GM12878 (cell line): ENCODE data around the gene IFNL2. TPM values are rescaled to one million over a fixed set of nuclear protein-coding genes. Genes with fewer than 3 reads are reported as not detected.
A peak's percentile ranks its signal among the peaks of the same experiment; 100 is the strongest.
"Not testable (repeated sequence)": the region's sequence is repeated elsewhere in the genome, so short reads cannot be mapped to it uniquely, and the experiment has no call there.

Experiments
- ATAC-seq: fragments of 200-7000 bp; cut with Tn5 transposase; 3 replicates; pipeline ENCODE4 v1.9.1; 2020; ENCODE audit warnings: mild to moderate bottlenecking, moderate library complexity
- BruUV-seq: library from RNA; stranded (reverse); fragments of 400-500 nt; replicated peaks from 2 replicates; lab custom pipeline; 2021; lab: Mats Ljungman, UMichigan
- CTCF ChIA-PET: fragments of 300-600 bp; sonication (Branson Sonifier 250); formaldehyde crosslinking; extraction: SDS; loops from one replicate; lab custom pipeline; 2021; ENCODE audit warnings: inconsistent platforms; lab: Yijun Ruan, JAX
- POLR2A ChIA-PET: fragments of 350-600 bp; formaldehyde crosslinking; extraction: SDS; loops from one replicate; lab custom pipeline; 2021; ENCODE audit warnings: inconsistent platforms; lab: Charles Lee
- RAD21 ChIA-PET: fragments of 300-600 bp; sonication (Branson Sonifier 250); formaldehyde crosslinking; loops from one replicate; lab custom pipeline; 2023; ENCODE audit warnings: antibody characterized with exemption; ENCODE audit not compliant: unreplicated experiment; lab: Charles Lee
- SMC1A ChIA-PET: fragments of 300-600 bp; sonication (Branson Sonifier 250); formaldehyde crosslinking; loops from one replicate; lab custom pipeline; 2023; ENCODE audit not compliant: unreplicated experiment, uncharacterized antibody; lab: Charles Lee
- DNase-seq: peaks from one replicate; pipeline ENCODE4 v3.0.0-alpha.2; 2011; ENCODE audit warnings: low read depth, low spot score
- FAIRE-seq: peaks from 3 replicates; lab custom pipeline; 2011; peaks lifted over from hg19 to GRCh38; lab: Jason Lieb, UNC
- H2AFZ ChIP-seq: 2 replicates; pipeline ENCODE4 v1.6.0; 2011; ENCODE audit warnings: low read depth, low read length, control low read depth; ENCODE audit not compliant: control insufficient read depth
- H3K27ac ChIP-seq: 2 replicates; pipeline ENCODE4 v1.5.1; 2011; ENCODE audit warnings: control low read depth; ENCODE audit not compliant: control insufficient read depth, insufficient read depth
- H3K27me3 ChIP-seq, 2 experiments: replicated peaks in 1 of 2; 2 replicates each; pipeline versions ENCODE4 v1.6.0 to v1.6.1; 2011; ENCODE audit warnings: low read length in 1 of 2; ENCODE audit not compliant: control insufficient read depth in 2 of 2, insufficient read depth in 2 of 2
- H3K36me3 ChIP-seq, 2 experiments: 2 replicates each; pipeline ENCODE4 v1.5.1; 2011; ENCODE audit warnings: low read length in 1 of 2; ENCODE audit not compliant: control insufficient read depth in 2 of 2, insufficient read depth in 2 of 2
- H3K4me1 ChIP-seq: 2 replicates; pipeline ENCODE4 v1.6.1; 2011; ENCODE audit warnings: mild to moderate bottlenecking, low read length, moderate library complexity, mixed read lengths; ENCODE audit not compliant: control insufficient read depth, insufficient read depth
- H3K4me2 ChIP-seq: 2 replicates; pipeline ENCODE4 v1.6.0; 2011; ENCODE audit warnings: control low read depth; ENCODE audit not compliant: control insufficient read depth, insufficient read depth
- H3K4me3 ChIP-seq: fragments of 200-600 bp; sonication (generic); 2 replicates; pipeline ENCODE4 v1.5.1; 2016
- H3K79me2 ChIP-seq: 2 replicates; pipeline ENCODE4 v1.6.0; 2011; ENCODE audit warnings: low read length; ENCODE audit not compliant: control insufficient read depth, insufficient read depth
- H3K9ac ChIP-seq: 2 replicates; pipeline ENCODE4 v1.8.0; 2011; ENCODE audit warnings: low read length, control low read depth, mixed read lengths; ENCODE audit not compliant: control insufficient read depth, insufficient read depth
- H3K9me3 ChIP-seq: replicated peaks from 3 replicates; pipeline ENCODE4 v1.5.1; 2011; ENCODE audit warnings: mild to moderate bottlenecking, low read length; ENCODE audit not compliant: control insufficient read depth, insufficient read depth
- H4K20me1 ChIP-seq: 2 replicates; pipeline ENCODE4 v1.6.0; 2011; ENCODE audit not compliant: control insufficient read depth, insufficient read depth
- WGBS: methylation state at CpG from one replicate; pipeline ENCODE4 v1.1.6; 2016; ENCODE audit warnings: low lambda C conversion rate; ENCODE audit not compliant: insufficient replicate concordance, insufficient coverage; ENCODE audit errors: missing lambda C conversion rate; 5-methylcytosine and 5-hydroxymethylcytosine counted together
- in situ Hi-C: fragments of 300-500 bp; cut with MboI; formaldehyde crosslinking; loops from 9 replicates; pipeline ENCODE4 v1.14.3; 2018; ENCODE audit warnings: mixed read lengths
- intact Hi-C: fragments of 100-400 bp; cut with micrococcal nuclease; formaldehyde crosslinking; loops from one replicate; pipeline ENCODE4 v1.14.2; 2022; ENCODE audit not compliant: unreplicated experiment
- polyA plus RNA-seq, 11 experiments: library from polyadenylated mRNA; depleted of rRNA in 4 of 11; unstranded in 6 of 11; stranded (reverse) in 5 of 11; fragments of >200 nt; fragmentation: Nextera tagmentation in 4 of 11; fragmentation: Illumina TruSeq in 1 of 11; extraction: Ambion mirVana in 4 of 11; extraction: Trizol in 1 of 11; gene quantifications; 1 replicate in 1 of 11; 2 replicates in 10 of 11; pipeline versions ENCODE4 v1.2.1 to v1.2.3, GENCODE V29; 2011 to 2016; ENCODE audit warnings: inconsistent platforms in 2 of 11, missing spikeins in 2 of 11, low read depth in 1 of 11
- total RNA-seq, 4 experiments: library from RNA; depleted of rRNA in 3 of 4; stranded (reverse); fragments of >200 nt in 3 of 4; fragmentation: Illumina TruSeq in 1 of 4; extraction: Trizol in 1 of 4; gene quantifications; 2 replicates each; pipeline versions ENCODE4 v1.2.1 to v1.2.3, GENCODE V29; 2013 to 2021

The IFNL2 gene
- total and polyA plus RNA-seq, 10 of the 15 experiments (the other 5 are each of a cell fraction or from before 2014, with no cell fraction given), result 0.24 TPM; not detected in 9

DNA sequence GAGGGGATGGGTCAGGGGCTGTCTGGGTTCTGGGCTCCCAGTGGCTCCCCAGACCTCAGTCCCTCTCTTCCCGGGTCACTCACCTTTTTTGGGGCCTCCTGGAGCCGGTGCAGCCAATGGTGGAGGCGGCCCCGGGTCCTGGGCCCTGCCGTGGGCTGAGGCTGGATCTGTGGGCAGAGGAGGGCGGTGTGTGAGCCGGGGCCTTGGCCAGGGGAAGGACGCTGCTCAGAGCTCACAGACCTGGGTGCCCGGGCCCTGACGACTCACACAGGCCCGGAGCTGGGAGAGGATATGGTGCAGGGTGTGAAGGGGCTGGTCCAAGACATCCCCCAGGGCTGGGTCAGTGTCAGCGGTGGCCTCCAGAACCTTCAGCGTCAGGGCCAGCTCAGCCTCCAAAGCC lies 24.5 kb upstream of the IFNL2 start:
- H3K9ac ChIP-seq, H4K20me1 ChIP-seq, FAIRE-seq, H3K36me3 ChIP-seq, CTCF ChIA-PET, ATAC-seq, SMC1A ChIA-PET, intact Hi-C loops, POLR2A ChIA-PET, RAD21 ChIA-PET, H2AFZ ChIP-seq, H3K27me3 ChIP-seq, BruUV-seq, in situ Hi-C loops, H3K9me3 ChIP-seq, H3K27ac ChIP-seq, H3K4me1 ChIP-seq, DNase-seq, H3K79me2 ChIP-seq, H3K4me3 ChIP-seq, H3K4me2 ChIP-seq: not testable (repeated sequence)
- WGBS, result 41% methylated on average over 11 of the region's 13 CpGs

GRCh38 chr19:39244410-39245100 lies 23.6 kb upstream of the IFNL2 start, which contains the start of gene IFNL3:
Gene IFNL3, minus strand, starts transcription at chr19:39245006. Its CDS starts 39 bp downstream, at chr19:39244967.
- H3K9me3 ChIP-seq, CTCF ChIA-PET, FAIRE-seq, H2AFZ ChIP-seq, H3K4me1 ChIP-seq, intact Hi-C loops, H4K20me1 ChIP-seq, H3K4me2 ChIP-seq, H3K27ac ChIP-seq, RAD21 ChIA-PET, H3K36me3 ChIP-seq, H3K79me2 ChIP-seq, POLR2A ChIA-PET, in situ Hi-C loops, ATAC-seq, SMC1A ChIA-PET, H3K9ac ChIP-seq, H3K27me3 ChIP-seq, DNase-seq, H3K4me3 ChIP-seq, BruUV-seq: not testable (repeated sequence)
- WGBS, result 81% methylated on average over 12 of the region's 12 CpGs

GRCh38 chr19:39245166-39245565 lies 23.0 kb upstream of the IFNL2 start:
- FAIRE-seq, result peak; percentile 80
- RAD21 ChIA-PET, H3K4me3 ChIP-seq, H3K9ac ChIP-seq, H3K4me1 ChIP-seq, H3K4me2 ChIP-seq, H3K9me3 ChIP-seq, H4K20me1 ChIP-seq, BruUV-seq, H3K27me3 ChIP-seq, SMC1A ChIA-PET, CTCF ChIA-PET, H3K79me2 ChIP-seq, POLR2A ChIA-PET, H3K36me3 ChIP-seq, H2AFZ ChIP-seq, H3K27ac ChIP-seq, intact Hi-C loops, in situ Hi-C loops, DNase-seq: not testable (repeated sequence)
- peak; percentile 92 for ATAC-seq
- no CpG with 5 or more reads among the region's 1 CpG for WGBS
